ENCODE results near the gene CGB1. TPM values are rescaled to one million over a fixed set of nuclear protein-coding genes. Genes with fewer than 3 reads are reported as not detected.

The CGB1 gene
- total and polyA plus RNA-seq, 2 of the 8 experiments (the other 6 are each of a cell fraction or from before 2014, with no cell fraction given): not detected

GRCh38 chr19:49073514-49074378 lies 37.1 kb upstream of the CGB1 start (continued):
- no peak for TF ChIP-seq CHD7 (IDR thresholded peaks at IDR 0.05; ENCODE audit: insufficient replicate concordance, low read length)
- no peak for TF ChIP-seq HDAC6 (IDR thresholded peaks at IDR 0.05; ENCODE audit: low read depth, low read length)
- peak; percentile 57 to 64 (median 61) for TF ChIP-seq CTCF (IDR thresholded peaks at IDR 0.05; ENCODE audit: control extremely low read depth in 1 of 3, insufficient read depth in 1 of 3, low read depth in 1 of 3, low read length in 3 of 3)

All from H1 (cell line).